GM23338 (cell line): Measurements from ENCODE around the gene ACVRL1. TPM values are rescaled to one million over a fixed set of nuclear protein-coding genes. Genes with fewer than 3 reads are reported as not detected.

Experiments used
- ATAC-seq: fragments of 200-7000 bp; cut with Tn5 transposase; 3 replicates; pipeline ENCODE4 v1.9.1; 2020
- DNase-seq: peaks from one replicate; pipeline ENCODE4 v3.0.0-alpha.2; 2015; ENCODE audit warnings: low spot score
- H2AFZ ChIP-seq: fragments of 200-600 bp; sonication (generic); 2 replicates; pipeline ENCODE4 v1.8.0; 2016; ENCODE audit warnings: antibody characterized with exemption, mild to moderate bottlenecking, moderate library complexity
- H3F3A ChIP-seq: fragments of 200-600 bp; sonication (generic); replicated peaks from 2 replicates; pipeline ENCODE4 v1.8.0; 2017; ENCODE audit warnings: antibody characterized with exemption, mixed run types, low read depth
- H3K27ac ChIP-seq: fragments of 200-600 bp; sonication (generic); 2 replicates; pipeline ENCODE4 v1.6.1; 2016; ENCODE audit warnings: low read depth
- H3K27me3 ChIP-seq: fragments of 200-600 bp; sonication (generic); 2 replicates; pipeline ENCODE4 v1.8.0; 2016; ENCODE audit warnings: mild to moderate bottlenecking, mixed run types, moderate library complexity; ENCODE audit not compliant: insufficient read depth
- H3K36me3 ChIP-seq: fragments of 200-600 bp; sonication (generic); 2 replicates; pipeline ENCODE4 v1.8.0; 2016; ENCODE audit warnings: mild to moderate bottlenecking; ENCODE audit not compliant: insufficient read depth
- H3K4me1 ChIP-seq: fragments of 200-600 bp; sonication (generic); 2 replicates; pipeline ENCODE4 v1.8.0; 2016; ENCODE audit warnings: mild to moderate bottlenecking, moderate library complexity; ENCODE audit not compliant: insufficient read depth
- H3K4me2 ChIP-seq: fragments of 200-600 bp; sonication (generic); 2 replicates; pipeline ENCODE4 v1.7.1; 2017; ENCODE audit warnings: mixed run types
- H3K4me3 ChIP-seq: fragments of 200-600 bp; sonication (generic); 2 replicates; pipeline ENCODE4 v1.6.1; 2016; ENCODE audit warnings: mixed run types
- H3K79me2 ChIP-seq: fragments of 200-600 bp; sonication (generic); replicated peaks from 2 replicates; pipeline ENCODE4 v1.8.0; 2017; ENCODE audit warnings: mild to moderate bottlenecking; ENCODE audit not compliant: insufficient read depth
- H3K9me2 ChIP-seq: fragments of 200-600 bp; sonication (generic); 2 replicates; pipeline ENCODE4 v1.8.0; 2017; ENCODE audit not compliant: insufficient read depth
- H4K20me1 ChIP-seq: fragments of 200-600 bp; sonication (generic); replicated peaks from 2 replicates; pipeline ENCODE4 v1.8.0; 2017; ENCODE audit warnings: mild to moderate bottlenecking; ENCODE audit not compliant: insufficient read depth
- H3K27ac Mint-ChIP-seq: 2 replicates; pipeline ENCODE4 v1.8.0; 2020; ENCODE audit warnings: inconsistent platforms, mild to moderate bottlenecking, moderate library complexity, mixed read lengths
- H3K27me3 Mint-ChIP-seq: 3 replicates; pipeline ENCODE4 v1.8.0; 2022; ENCODE audit warnings: low read depth, mild to moderate bottlenecking, moderate library complexity, mixed read lengths, inconsistent platforms; ENCODE audit not compliant: insufficient read depth, poor library complexity
- H3K36me3 Mint-ChIP-seq: 3 replicates; pipeline ENCODE4 v1.8.0; 2021; ENCODE audit warnings: low read depth, mild to moderate bottlenecking, inconsistent platforms, moderate library complexity, mixed read lengths
- H3K4me1 Mint-ChIP-seq: 3 replicates; pipeline ENCODE4 v1.8.0; 2020; ENCODE audit warnings: mild to moderate bottlenecking, inconsistent platforms, mixed read lengths
- H3K4me3 Mint-ChIP-seq: 3 replicates; pipeline ENCODE4 v1.8.0; 2021; ENCODE audit warnings: moderate library complexity, mild to moderate bottlenecking, inconsistent platforms, mixed read lengths
- H3K9me3 Mint-ChIP-seq: 3 replicates; pipeline ENCODE4 v1.8.0; 2020; ENCODE audit warnings: moderate library complexity, mild to moderate bottlenecking, inconsistent platforms, mixed read lengths
- CREB1 ChIP-seq: fragments of 250-450 bp; sonication (Bioruptor Pico); IDR thresholded peaks from 2 replicates; pipeline ENCODE4 v1.5.0; 2020; ENCODE audit warnings: low read depth, mild to moderate bottlenecking, moderate library complexity
- CTCF ChIP-seq, 2 experiments: fragments of 200-600 bp in 1 of 2; sonication (generic) in 1 of 2; conservative IDR thresholded peaks; 2 replicates each; pipeline versions ENCODE4 v1.5.1 to v1.6.1; 2016 to 2017; ENCODE audit warnings: antibody characterized with exemption in 2 of 2, low read depth in 2 of 2, mild to moderate bottlenecking in 2 of 2, moderate library complexity in 1 of 2
- EZH2phosphoT487 ChIP-seq: fragments of 200-600 bp; sonication (generic); IDR thresholded peaks from one replicate; pipeline ENCODE4 v1.8.1; 2018; ENCODE audit warnings: antibody characterized with exemption; ENCODE audit not compliant: unreplicated experiment
- JUNB ChIP-seq: IDR thresholded peaks from one replicate; pipeline ENCODE4 v1.6.1; 2016; ENCODE audit warnings: antibody characterized with exemption; ENCODE audit not compliant: unreplicated experiment
- STAT1 ChIP-seq: IDR thresholded peaks from one replicate; pipeline ENCODE4 v1.6.1; 2016; ENCODE audit warnings: antibody characterized with exemption; ENCODE audit not compliant: unreplicated experiment
- ZNF114 ChIP-seq: fragments of 250-450 bp; sonication (Bioruptor Pico); IDR thresholded peaks from 2 replicates; pipeline ENCODE4 v1.5.0; 2020; ENCODE audit warnings: mild to moderate bottlenecking, moderate library complexity
- ZNF331 ChIP-seq: fragments of 250-450 bp; sonication (Bioruptor Pico); IDR thresholded peaks from 2 replicates; pipeline ENCODE4 v1.5.0; 2020; ENCODE audit warnings: low read depth, mild to moderate bottlenecking, moderate library complexity
- ZNF462 ChIP-seq: fragments of 250-450 bp; sonication (Bioruptor Pico); IDR thresholded peaks from 2 replicates; pipeline ENCODE4 v1.5.0; 2020; ENCODE audit warnings: mild to moderate bottlenecking, moderate library complexity
- polyA plus RNA-seq: library from polyadenylated mRNA; unstranded; fragments of >200 nt; fragmentation: Nextera tagmentation; extraction: Ambion mirVana; gene quantifications from 2 replicates; pipeline ENCODE4 v1.2.1, GENCODE V29; 2016
- total RNA-seq: library from RNA; depleted of rRNA; stranded (reverse); fragments of >200 nt; shearing (Covaris generic); gene quantifications from 2 replicates; pipeline ENCODE4 v1.2.3, GENCODE V29; 2014

The ACVRL1 gene
- total and polyA plus RNA-seq, 2 experiments from 2014 or later, result 0.28 TPM; not detected in 1

- Histone ChIP-seq H3K36me3 (no peaks in the 10 kb centered on the region), H3K4me3 (peak overlapping the region; percentile 60), H2AFZ (peak overlapping the region; percentile 92), H3K4me2 (peak overlapping the region; percentile 77), H4K20me1 (no peaks in the 10 kb centered on the region), H3F3A (peaks cover 3% of the 10 kb centered on the region; the same call in 1 of the 2 replicates), H3K79me2 (no peaks in the 10 kb centered on the region), H3K27ac (no peak overlapping the region), H3K27me3 (peaks cover 12% of the 10 kb centered on the region; the same call in 1 of the 2 replicates), H3K9me2 (no peaks in the 10 kb centered on the region), H3K4me1 (peaks cover 12% of the 10 kb centered on the region)
- Mint-ChIP-seq H3K4me1 (peaks cover 19% of the 10 kb centered on the region; the same call in 2 of the 3 replicates), H3K4me3 (peak overlapping the region; percentile 70; the same call in 2 of the 3 replicates), H3K27ac (no peak overlapping the region), H3K9me3 (no peaks in the 10 kb centered on the region; the same call in 2 of the 3 replicates), H3K27me3 (peaks cover 25% of the 10 kb centered on the region), H3K36me3 (no peaks in the 10 kb centered on the region)
- ATAC-seq (peak; percentile 10), DNase-seq (no peak)
- TF ChIP-seq ZNF114 (CRISPR knock-in tag) (no peak), CTCF (conservative IDR thresholded peaks at IDR 0.05; ENCODE audit: low read depth in 2 of 2) (no peak), ZNF331 (CRISPR knock-in tag) (no peak), STAT1 (no peak), EZH2phosphoT487 (no peak), CREB1 (no peak), ZNF462 (CRISPR knock-in tag) (no peak), JUNB (no peak)
Measured at GRCh38 chr12:51888316-51889215, 18.7 kb upstream of the ACVRL1 start.
